Endothelial cell of umbilical vein (primary cell): ENCODE measurements around the gene TPD52L2. TPM values are rescaled to one million over a fixed set of nuclear protein-coding genes. Genes with fewer than 3 reads are reported as not detected.

Experiments used
- BruUV-seq: library from RNA; stranded (reverse); fragments of 400-500 nt; replicated peaks from 2 replicates; lab custom pipeline; 2021; lab: Mats Ljungman, UMichigan
- CTCF ChIA-PET: fragments of 300-600, 350-600 bp; sonication (Branson Sonifier 250); formaldehyde crosslinking; loops from one replicate; lab custom pipeline; 2021; ENCODE audit warnings: antibody characterized with exemption, inconsistent platforms; lab: Charles Lee
- POLR2A ChIA-PET: fragments of 300-600, 350-600 bp; sonication (Branson Sonifier 250); formaldehyde crosslinking; loops from one replicate; lab custom pipeline; 2021; ENCODE audit warnings: antibody characterized with exemption, inconsistent platforms; lab: Charles Lee
- DNase-seq: peaks from one replicate; pipeline ENCODE4 v3.0.0-alpha.2; 2011; ENCODE audit warnings: low read depth, low spot score
- FAIRE-seq: peaks from 2 replicates; lab custom pipeline; 2011; peaks lifted over from hg19 to GRCh38; lab: Jason Lieb, UNC
- H2AFZ ChIP-seq: 2 replicates; pipeline ENCODE4 v1.6.0; 2012; ENCODE audit warnings: low read depth, low read length, control low read depth, inconsistent platforms
- H3K27ac ChIP-seq: 2 replicates; pipeline ENCODE4 v1.5.1; 2011; ENCODE audit warnings: low read depth, mild to moderate bottlenecking, control low read depth, low read length, moderate library complexity; ENCODE audit not compliant: insufficient read depth
- H3K27me3 ChIP-seq, 2 experiments: 2 replicates each; pipeline versions ENCODE4 v1.6.0 to v1.6.1; 2011; ENCODE audit warnings: low read length in 2 of 2, mixed read lengths in 1 of 2; ENCODE audit not compliant: control insufficient read depth in 2 of 2, insufficient read depth in 2 of 2
- H3K36me3 ChIP-seq, 2 experiments: 2 replicates in 1 of 2; 3 replicates in 1 of 2; pipeline ENCODE4 v1.5.1; 2011; ENCODE audit warnings: low read length in 2 of 2, mild to moderate bottlenecking in 1 of 2, moderate library complexity in 1 of 2; ENCODE audit not compliant: control insufficient read depth in 2 of 2, insufficient read depth in 2 of 2; ENCODE audit errors: extremely low read depth in 1 of 2
- H3K4me1 ChIP-seq: 3 replicates; pipeline ENCODE4 v1.5.1; 2011; ENCODE audit warnings: mild to moderate bottlenecking, low read length; ENCODE audit not compliant: control insufficient read depth, insufficient read depth; ENCODE audit errors: extremely low read depth
- H3K4me2 ChIP-seq: 2 replicates; pipeline ENCODE4 v1.6.1; 2011; ENCODE audit warnings: low read length, control low read depth, mixed read lengths; ENCODE audit not compliant: insufficient read depth
- H3K4me3 ChIP-seq, 3 experiments: fragments of 200-600 bp in 1 of 3; sonication (generic), shearing (Covaris generic) in 1 of 3; replicated peaks in 1 of 3; 2 replicates each; pipeline ENCODE4 v1.5.1; 2011 to 2016; ENCODE audit warnings: control low read depth in 3 of 3, low read length in 3 of 3, mild to moderate bottlenecking in 2 of 3, inconsistent platforms in 1 of 3, low read depth in 1 of 3, moderate library complexity in 1 of 3; ENCODE audit not compliant: insufficient read depth in 1 of 3
- H3K79me2 ChIP-seq: 2 replicates; pipeline ENCODE4 v1.6.0; 2012; ENCODE audit warnings: low read length, inconsistent platforms; ENCODE audit not compliant: control insufficient read depth, insufficient read depth
- H3K9ac ChIP-seq: replicated peaks from 2 replicates; pipeline ENCODE3; 2011; ENCODE audit warnings: low read length, control low read depth; ENCODE audit not compliant: insufficient read depth; ENCODE audit errors: extremely low read depth
- H3K9me1 ChIP-seq: replicated peaks from 3 replicates; pipeline ENCODE4 v1.6.0; 2011; ENCODE audit warnings: mild to moderate bottlenecking, low read length; ENCODE audit not compliant: control insufficient read depth, insufficient read depth; ENCODE audit errors: extremely low read depth
- H3K9me3 ChIP-seq: replicated peaks from 2 replicates; pipeline ENCODE4 v1.5.1; 2012; ENCODE audit warnings: low read length, inconsistent platforms; ENCODE audit not compliant: control insufficient read depth, insufficient read depth
- H4K20me1 ChIP-seq: replicated peaks from 2 replicates; pipeline ENCODE3; 2011; ENCODE audit warnings: mild to moderate bottlenecking, low read length; ENCODE audit not compliant: control insufficient read depth, insufficient read depth; ENCODE audit errors: extremely low read depth
- CTCF ChIP-seq, 2 donors: IDR thresholded peaks; 1 replicate in 1 of 2; 2 replicates in 1 of 2; pipeline ENCODE4 v1.5.1; 2011; ENCODE audit warnings: low read length in 2 of 2, mild to moderate bottlenecking in 2 of 2, moderate library complexity in 2 of 2, control low read depth in 1 of 2, inconsistent platforms in 1 of 2, low read depth in 1 of 2; ENCODE audit not compliant: insufficient read depth in 1 of 2; ENCODE audit errors: extremely low read depth in 1 of 2
- GATA2 ChIP-seq: IDR thresholded peaks from 2 replicates; pipeline ENCODE4 v1.7.0; 2011; ENCODE audit warnings: low read depth, mild to moderate bottlenecking, moderate library complexity, mixed read lengths, low read length; ENCODE audit not compliant: insufficient read length, insufficient read depth
- JUN ChIP-seq: IDR thresholded peaks from 2 replicates; pipeline ENCODE4 v1.6.1; 2011; ENCODE audit warnings: borderline replicate concordance, low read depth; ENCODE audit not compliant: insufficient read length, insufficient read depth
- MAX ChIP-seq: IDR thresholded peaks from 2 replicates; pipeline ENCODE4 v1.6.1; 2011; ENCODE audit not compliant: insufficient read depth, insufficient read length
- POLR2A ChIP-seq: IDR thresholded peaks from 2 replicates; pipeline ENCODE4 v1.6.1; 2012; ENCODE audit warnings: low read depth, mild to moderate bottlenecking, control low read depth, low read length
- dilution Hi-C: fragments of 300-500 bp; cut with MboI; formaldehyde crosslinking; loops from one replicate; pipeline ENCODE4 v1.15.0; 2019; ENCODE audit warnings: low sequenced_read_pairs; ENCODE audit not compliant: extremely low pct_ligation_motif_present
- intact Hi-C: fragments of 100-400 bp; cut with micrococcal nuclease; formaldehyde crosslinking; loops from one replicate; pipeline ENCODE4 v1.10.0; 2022
- polyA plus RNA-seq, 4 experiments: library from polyadenylated mRNA; depleted of rRNA in 3 of 4; stranded (reverse) in 3 of 4; unstranded in 1 of 4; fragments of >200 nt; gene quantifications; 2 replicates each; pipeline versions ENCODE4 v1.2.1 to v1.2.3, GENCODE V29; 2011 to 2012; ENCODE audit warnings: missing spikeins in 1 of 4
- total RNA-seq: library from RNA; stranded (reverse); gene quantifications from 2 replicates; pipeline ENCODE4 v1.2.3, GENCODE V29; 2021

Gene TPD52L2
- total and polyA plus RNA-seq, 2 donors (not counting 3 experiments of a cell fraction or from before 2014, with no cell fraction given) = 123 to 142 TPM

GRCh38 chr20:63882257-63883200 lies 17.5 kb downstream of the TPD52L2 start:
- Histone ChIP-seq H3K9ac (no peak overlapping the region), H3K27ac (no peak overlapping the region), H4K20me1 (no peaks in the 10 kb centered on the region), H3K36me3 (peaks cover 4 to 64% of the 10 kb centered on the region in 2 experiments), H3K9me3 (no peaks in the 10 kb centered on the region), H3K4me2 (no peak overlapping the region), H2AFZ (no peak overlapping the region), H3K9me1 (no peaks in the 10 kb centered on the region), H3K4me3 (no peak overlapping the region), H3K4me1 (no peaks in the 10 kb centered on the region), H3K79me2 (peaks cover 27% of the 10 kb centered on the region), H3K27me3 (no peaks in the 10 kb centered on the region)
- ChIA-PET POLR2A (interaction anchor here (1.4 kb wide), 1 partner anchor 17 kb away, joined by 3 read pairs; the partner anchor contains the start of gene TPD52L2), CTCF (interaction anchor here (2.0 kb wide), 1 partner anchor 91 kb away, joined by 6 read pairs; no protein-coding TSS in a partner anchor)
- DNase-seq (no peak), FAIRE-seq (no peak)
- intact Hi-C loops (no loop called here), dilution Hi-C loops (no loop called here)
- TF ChIP-seq JUN (no peak), MAX (no peak), GATA2 (no peak), CTCF (IDR thresholded peaks at IDR 0.05; ENCODE audit: extremely low read depth in 1 of 2, insufficient read depth in 1 of 2, low read depth in 1 of 2, low read length in 2 of 2) (no peak), POLR2A (no peak)
- no TSS peak for BruUV-seq
